Measurements from ENCODE around the gene CEP76. TPM values are rescaled to one million over a fixed set of nuclear protein-coding genes. Genes with fewer than 3 reads are reported as not detected.

The CEP76 gene
- total and polyA plus RNA-seq, 2 experiments from 2014 or later = 11.2 to 25.9 TPM

GRCh38 chr18:12631831-12632477, 70.6 kb downstream of the CEP76 start (continued):
- TF ChIP-seq, protein P1, sequence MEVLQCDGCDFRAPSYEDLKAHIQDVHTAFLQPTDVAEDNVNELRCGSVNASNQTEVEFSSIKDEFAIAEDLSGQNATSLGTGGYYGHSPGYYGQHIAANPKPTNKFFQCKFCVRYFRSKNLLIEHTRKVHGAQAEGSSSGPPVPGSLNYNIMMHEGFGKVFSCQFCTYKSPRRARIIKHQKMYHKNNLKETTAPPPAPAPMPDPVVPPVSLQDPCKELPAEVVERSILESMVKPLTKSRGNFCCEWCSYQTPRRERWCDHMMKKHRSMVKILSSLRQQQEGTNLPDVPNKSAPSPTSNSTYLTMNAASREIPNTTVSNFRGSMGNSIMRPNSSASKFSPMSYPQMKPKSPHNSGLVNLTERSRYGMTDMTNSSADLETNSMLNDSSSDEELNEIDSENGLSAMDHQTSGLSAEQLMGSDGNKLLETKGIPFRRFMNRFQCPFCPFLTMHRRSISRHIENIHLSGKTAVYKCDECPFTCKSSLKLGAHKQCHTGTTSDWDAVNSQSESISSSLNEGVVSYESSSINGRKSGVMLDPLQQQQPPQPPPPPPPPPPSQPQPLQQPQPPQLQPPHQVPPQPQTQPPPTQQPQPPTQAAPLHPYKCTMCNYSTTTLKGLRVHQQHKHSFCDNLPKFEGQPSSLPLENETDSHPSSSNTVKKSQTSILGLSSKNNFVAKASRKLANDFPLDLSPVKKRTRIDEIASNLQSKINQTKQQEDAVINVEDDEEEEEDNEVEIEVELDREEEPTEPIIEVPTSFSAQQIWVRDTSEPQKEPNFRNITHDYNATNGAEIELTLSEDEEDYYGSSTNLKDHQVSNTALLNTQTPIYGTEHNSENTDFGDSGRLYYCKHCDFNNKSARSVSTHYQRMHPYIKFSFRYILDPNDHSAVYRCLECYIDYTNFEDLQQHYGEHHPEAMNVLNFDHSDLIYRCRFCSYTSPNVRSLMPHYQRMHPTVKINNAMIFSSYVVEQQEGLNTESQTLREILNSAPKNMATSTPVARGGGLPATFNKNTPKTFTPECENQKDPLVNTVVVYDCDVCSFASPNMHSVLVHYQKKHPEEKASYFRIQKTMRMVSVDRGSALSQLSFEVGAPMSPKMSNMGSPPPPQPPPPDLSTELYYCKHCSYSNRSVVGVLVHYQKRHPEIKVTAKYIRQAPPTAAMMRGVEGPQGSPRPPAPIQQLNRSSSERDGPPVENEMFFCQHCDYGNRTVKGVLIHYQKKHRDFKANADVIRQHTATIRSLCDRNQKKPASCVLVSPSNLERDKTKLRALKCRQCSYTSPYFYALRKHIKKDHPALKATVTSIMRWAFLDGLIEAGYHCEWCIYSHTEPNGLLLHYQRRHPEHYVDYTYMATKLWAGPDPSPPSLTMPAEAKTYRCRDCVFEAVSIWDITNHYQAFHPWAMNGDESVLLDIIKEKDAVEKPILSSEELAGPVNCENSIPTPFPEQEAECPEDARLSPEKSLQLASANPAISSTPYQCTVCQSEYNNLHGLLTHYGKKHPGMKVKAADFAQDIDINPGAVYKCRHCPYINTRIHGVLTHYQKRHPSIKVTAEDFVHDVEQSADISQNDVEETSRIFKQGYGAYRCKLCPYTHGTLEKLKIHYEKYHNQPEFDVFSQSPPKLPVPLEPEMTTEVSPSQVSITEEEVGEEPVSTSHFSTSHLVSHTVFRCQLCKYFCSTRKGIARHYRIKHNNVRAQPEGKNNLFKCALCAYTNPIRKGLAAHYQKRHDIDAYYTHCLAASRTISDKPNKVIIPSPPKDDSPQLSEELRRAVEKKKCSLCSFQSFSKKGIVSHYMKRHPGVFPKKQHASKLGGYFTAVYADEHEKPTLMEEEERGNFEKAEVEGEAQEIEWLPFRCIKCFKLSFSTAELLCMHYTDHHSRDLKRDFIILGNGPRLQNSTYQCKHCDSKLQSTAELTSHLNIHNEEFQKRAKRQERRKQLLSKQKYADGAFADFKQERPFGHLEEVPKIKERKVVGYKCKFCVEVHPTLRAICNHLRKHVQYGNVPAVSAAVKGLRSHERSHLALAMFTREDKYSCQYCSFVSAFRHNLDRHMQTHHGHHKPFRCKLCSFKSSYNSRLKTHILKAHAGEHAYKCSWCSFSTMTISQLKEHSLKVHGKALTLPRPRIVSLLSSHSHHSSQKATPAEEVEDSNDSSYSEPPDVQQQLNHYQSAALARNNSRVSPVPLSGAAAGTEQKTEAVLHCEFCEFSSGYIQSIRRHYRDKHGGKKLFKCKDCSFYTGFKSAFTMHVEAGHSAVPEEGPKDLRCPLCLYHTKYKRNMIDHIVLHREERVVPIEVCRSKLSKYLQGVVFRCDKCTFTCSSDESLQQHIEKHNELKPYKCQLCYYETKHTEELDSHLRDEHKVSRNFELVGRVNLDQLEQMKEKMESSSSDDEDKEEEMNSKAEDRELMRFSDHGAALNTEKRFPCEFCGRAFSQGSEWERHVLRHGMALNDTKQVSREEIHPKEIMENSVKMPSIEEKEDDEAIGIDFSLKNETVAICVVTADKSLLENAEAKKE (CRISPR knock-in tag; IDR thresholded peaks at IDR 0.05) = no peak

- no peaks in the 10 kb centered on the region for H3K9me2 ChIP-seq (ENCODE audit: insufficient read depth)
- Mint-ChIP-seq H3K9me3 (no peaks in the 10 kb centered on the region), H3K27me3 (ENCODE audit: insufficient read depth, low read depth, poor library complexity) (no peaks in the 10 kb centered on the region), H3K27ac (no peak overlapping the region), H3K4me3 (no peak overlapping the region), H3K4me1 (peaks cover 5% of the 10 kb centered on the region; the same call in 2 of the 3 replicates), H3K36me3 (ENCODE audit: low read depth) (peaks cover 15% of the 10 kb centered on the region; the same call in 2 of the 3 replicates)
- no peak overlapping the region for H3K4me2 ChIP-seq
- H4K20me1 ChIP-seq (replicated peaks; ENCODE audit: insufficient read depth) = peaks cover 3% of the 10 kb centered on the region; the same call in 1 of the 2 replicates
- H3K4me1 ChIP-seq (ENCODE audit: insufficient read depth) = no peaks in the 10 kb centered on the region
- no peaks in the 10 kb centered on the region for H3K36me3 ChIP-seq (ENCODE audit: insufficient read depth)
- no peaks in the 10 kb centered on the region for H3K27me3 ChIP-seq (ENCODE audit: insufficient read depth)
- no peaks in the 10 kb centered on the region for H3K79me2 ChIP-seq (replicated peaks; ENCODE audit: insufficient read depth)
- DNase-seq (ENCODE audit: low spot score) (no peak), ATAC-seq (no peak)
- no peak overlapping the region for H2AFZ ChIP-seq
- H3F3A ChIP-seq (replicated peaks; ENCODE audit: low read depth) = no peaks in the 10 kb centered on the region
- H3K27ac ChIP-seq (ENCODE audit: low read depth) = no peak overlapping the region
- no peak overlapping the region for H3K4me3 ChIP-seq
- TF ChIP-seq CTCF (conservative IDR thresholded peaks at IDR 0.05; ENCODE audit: low read depth in 2 of 2) (no peak), STAT1 (IDR thresholded peaks at IDR 0.05; ENCODE audit: unreplicated experiment) (no peak), JUNB (IDR thresholded peaks at IDR 0.05; ENCODE audit: unreplicated experiment) (no peak), EZH2 (IDR thresholded peaks at IDR 0.05; ENCODE audit: low read depth, unreplicated experiment) (no peak)
- TF ChIP-seq, protein P1 (CRISPR knock-in tag; IDR thresholded peaks at IDR 0.05) = no peak
These were observed 72.4 kb downstream of the CEP76 start for GRCh38 chr18:12630136-12630535.
